Lung (tissue), 12 donors: ENCODE measurements around the gene IPO5. TPM values are rescaled to one million over a fixed set of nuclear protein-coding genes. Genes with fewer than 3 reads are reported as not detected.

Source experiments
- ATAC-seq: fragments of 200-7000 bp; cut with Tn5 transposase; one replicate; pipeline ENCODE4 v1.9.1; 2020; ENCODE audit warnings: moderate number of reproducible peaks; ENCODE audit not compliant: insufficient read depth, low FRiP score
- DNase-seq, 3 donors: peaks; one replicate each; pipeline ENCODE4 v3.0.0-alpha.2; 2013 to 2017
- H3K27ac ChIP-seq, 2 donors: one replicate each; pipeline ENCODE4 v1.5.1; 2013; ENCODE audit warnings: mild to moderate bottlenecking in 2 of 2, moderate library complexity in 2 of 2, control low read depth in 1 of 2, inconsistent platforms in 1 of 2, low read depth in 1 of 2, low read length in 1 of 2
- H3K27me3 ChIP-seq, 3 donors: one replicate each; pipeline ENCODE4 v1.5.1; 2013; ENCODE audit warnings: low read length in 2 of 3; ENCODE audit not compliant: control insufficient read depth in 3 of 3, insufficient read depth in 3 of 3
- H3K36me3 ChIP-seq, 4 donors: one replicate each; pipeline ENCODE4 v1.5.1; 2013; ENCODE audit warnings: low read length in 4 of 4, mild to moderate bottlenecking in 1 of 4, moderate library complexity in 1 of 4; ENCODE audit not compliant: control insufficient read depth in 4 of 4, insufficient read depth in 4 of 4
- H3K4me1 ChIP-seq, 5 donors: one replicate each; pipeline ENCODE4 v1.5.1; 2013; ENCODE audit warnings: low read length in 5 of 5, mild to moderate bottlenecking in 2 of 5, moderate library complexity in 1 of 5; ENCODE audit not compliant: control insufficient read depth in 5 of 5, insufficient read depth in 5 of 5
- H3K4me3 ChIP-seq: one replicate; pipeline ENCODE4 v1.5.1; 2013; ENCODE audit warnings: mild to moderate bottlenecking, control low read depth, moderate library complexity
- H3K9ac ChIP-seq, 2 donors: one replicate each; pipeline ENCODE4 v1.5.1; 2013; ENCODE audit warnings: low read length in 2 of 2, control low read depth in 1 of 2; ENCODE audit not compliant: insufficient read depth in 1 of 2
- H3K9me3 ChIP-seq, 4 donors: one replicate each; pipeline ENCODE4 v1.5.1; 2013; ENCODE audit warnings: low read length in 3 of 4, mild to moderate bottlenecking in 1 of 4, moderate library complexity in 1 of 4; ENCODE audit not compliant: control insufficient read depth in 4 of 4, insufficient read depth in 3 of 4
- CTCF ChIP-seq: IDR thresholded peaks from 2 replicates; pipeline ENCODE4 v1.5.1; 2012; ENCODE audit warnings: mild to moderate bottlenecking; ENCODE audit errors: control extremely low read depth, extremely low read depth
- WGBS, 2 donors: extraction: QIAGEN DNeasy Blood & Tissue Kit; methylation state at CpG; one replicate each; pipeline ENCODE4 v1.1.7; 2013; 5-methylcytosine and 5-hydroxymethylcytosine counted together
- polyA plus RNA-seq, 2 donors: library from polyadenylated mRNA; stranded (reverse); fragments of 200-250 nt; gene quantifications; one replicate each; pipeline ENCODE4 v1.2.1, GENCODE V29; 2013
- total RNA-seq, 2 donors: library from RNA; depleted of rRNA in 1 of 2; stranded (reverse); fragments of >200 nt in 1 of 2; gene quantifications; one replicate each; pipeline ENCODE4 v1.2.1, GENCODE V29; 2014 to 2021
- donor health status: control.
- donor health status: control.
- donor health status: Bipolar disorder and iron deficiency.
- donor health status: healthy.
- donor health status: DM: yes; HTN: yes; CAD: no.

Gene IPO5
- total and polyA plus RNA-seq, 4 donors = 26.7 to 137 (median 61.7) TPM

- H3K9me3 ChIP-seq = no peaks in the 10 kb centered on the region
- no peaks in the 10 kb centered on the region for H3K36me3 ChIP-seq
- no peak for ATAC-seq
- no peak overlapping the region for H3K9ac ChIP-seq
- no peak for TF ChIP-seq CTCF
- 68 to 78% methylated on average over 4 of the region's 4 CpGs for WGBS, 2 donors
- no peak overlapping the region for H3K27ac ChIP-seq
- peaks cover 0 to 1% (median 0%) of the 10 kb centered on the region in 5 donors for H3K4me1 ChIP-seq
- no peak overlapping the region for H3K4me3 ChIP-seq
- no peaks in the 10 kb centered on the region for H3K27me3 ChIP-seq
- DNase-seq = no peak
Measured at GRCh38 chr13:98066636-98067035, 113.2 kb downstream of the IPO5 start.

GRCh38 chr13:98068521-98068920 is 115.0 kb downstream of the IPO5 start:
- peak; percentile 20 to 55 (median 50) for DNase-seq

GRCh38 chr13:98069985-98070384 is 116.5 kb downstream of the IPO5 start:
- Histone ChIP-seq H3K27ac (no peak overlapping the region), H3K4me1 (peaks cover 0 to 1% (median 0%) of the 10 kb centered on the region in 5 donors), H3K9ac (no peak overlapping the region), H3K27me3 (no peaks in the 10 kb centered on the region), H3K36me3 (no peaks in the 10 kb centered on the region), H3K9me3 (no peaks in the 10 kb centered on the region), H3K4me3 (no peak overlapping the region)
- no peak for TF ChIP-seq CTCF
- WGBS, 2 donors = 92 to 93% methylated on average over 1 of the region's 1 CpG
- DNase-seq = no peak
- ATAC-seq = no peak

More at GRCh38 chr13:98068521-98068920, 115.0 kb downstream of the IPO5 start:
- TF ChIP-seq CTCF = no peak
- Histone ChIP-seq H3K9me3 (no peaks in the 10 kb centered on the region), H3K27ac (no peak overlapping the region), H3K36me3 (no peaks in the 10 kb centered on the region), H3K9ac (no peak overlapping the region), H3K4me1 (peaks cover 0 to 1% (median 0%) of the 10 kb centered on the region in 5 donors), H3K27me3 (no peaks in the 10 kb centered on the region), H3K4me3 (no peak overlapping the region)
- no peak for ATAC-seq
- WGBS, 2 donors = 67 to 89% methylated on average over 9 of the region's 9 CpGs

DNA sequence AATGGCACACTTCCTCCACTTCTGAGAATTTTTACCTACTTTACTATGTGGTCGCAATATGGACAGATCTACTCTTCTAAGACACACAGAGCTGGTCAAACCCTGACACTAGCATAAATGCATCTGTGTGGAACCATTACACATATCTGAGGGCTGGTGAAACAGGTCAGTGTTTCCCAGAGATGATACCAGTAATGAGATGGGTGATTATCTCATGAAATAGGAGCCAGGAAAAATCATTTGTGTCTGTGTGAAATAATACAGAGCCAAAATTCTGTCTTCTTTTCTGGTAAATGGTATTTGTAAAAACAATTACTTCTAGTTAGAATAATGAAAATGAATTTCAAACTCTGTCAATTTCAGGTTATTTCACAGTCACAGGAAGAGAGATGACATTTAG is 117.8 kb downstream of the IPO5 start:
- no peak overlapping the region for H3K9ac ChIP-seq
- WGBS, 2 donors = 93 to 98% methylated on average over 1 of the region's 1 CpG
- no peak overlapping the region for H3K4me3 ChIP-seq
- no peaks in the 10 kb centered on the region for H3K9me3 ChIP-seq
- DNase-seq = no peak
- H3K4me1 ChIP-seq = peaks cover 0 to 1% (median 0%) of the 10 kb centered on the region in 5 donors
- no peaks in the 10 kb centered on the region for H3K27me3 ChIP-seq
- ATAC-seq = no peak
- no peak overlapping the region for H3K27ac ChIP-seq
- H3K36me3 ChIP-seq = no peaks in the 10 kb centered on the region
- TF ChIP-seq CTCF = no peak
